LNCAP (cell line): ENCODE results near the gene ZNF358.

Source experiments
- TF ChIP-seq, protein P1 (sequence below): fragments of 450-650 bp; IDR thresholded peaks from 2 replicates; pipeline ENCODE4 v1.5.1; 2017; ENCODE audit warnings: mild to moderate bottlenecking

ZNF358 gene

DNA sequence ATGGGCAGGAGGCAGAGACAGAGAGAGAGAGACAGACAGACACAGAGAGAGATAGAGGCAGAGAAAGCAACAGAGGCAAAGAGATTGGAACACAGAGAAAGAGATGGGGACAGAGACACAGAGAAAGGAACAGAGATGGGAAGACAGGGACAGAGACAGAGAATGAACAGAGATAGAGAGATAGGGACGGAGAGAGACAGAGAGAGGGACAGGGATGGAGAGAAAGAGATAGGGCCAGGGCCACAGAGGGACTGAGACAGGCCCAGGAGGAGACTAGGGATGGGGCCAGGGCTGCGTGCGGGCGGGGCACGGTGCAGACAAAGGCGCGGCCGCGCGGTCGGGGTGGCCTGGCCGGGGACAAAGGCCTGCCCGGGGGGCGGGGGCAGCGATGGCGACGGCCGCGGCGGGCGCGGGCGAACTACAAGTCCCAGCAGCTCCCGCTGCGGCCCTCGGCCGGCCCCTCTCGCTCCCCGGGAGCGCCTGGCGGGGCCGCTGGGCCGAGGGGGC, at the start of gene ZNF358:
ZNF358 (plus strand) TSS at position 459 of the 507 bp plus-strand sequence. CDS start 3,140 bp downstream, outside the sequence.
- TF ChIP-seq, protein P1, sequence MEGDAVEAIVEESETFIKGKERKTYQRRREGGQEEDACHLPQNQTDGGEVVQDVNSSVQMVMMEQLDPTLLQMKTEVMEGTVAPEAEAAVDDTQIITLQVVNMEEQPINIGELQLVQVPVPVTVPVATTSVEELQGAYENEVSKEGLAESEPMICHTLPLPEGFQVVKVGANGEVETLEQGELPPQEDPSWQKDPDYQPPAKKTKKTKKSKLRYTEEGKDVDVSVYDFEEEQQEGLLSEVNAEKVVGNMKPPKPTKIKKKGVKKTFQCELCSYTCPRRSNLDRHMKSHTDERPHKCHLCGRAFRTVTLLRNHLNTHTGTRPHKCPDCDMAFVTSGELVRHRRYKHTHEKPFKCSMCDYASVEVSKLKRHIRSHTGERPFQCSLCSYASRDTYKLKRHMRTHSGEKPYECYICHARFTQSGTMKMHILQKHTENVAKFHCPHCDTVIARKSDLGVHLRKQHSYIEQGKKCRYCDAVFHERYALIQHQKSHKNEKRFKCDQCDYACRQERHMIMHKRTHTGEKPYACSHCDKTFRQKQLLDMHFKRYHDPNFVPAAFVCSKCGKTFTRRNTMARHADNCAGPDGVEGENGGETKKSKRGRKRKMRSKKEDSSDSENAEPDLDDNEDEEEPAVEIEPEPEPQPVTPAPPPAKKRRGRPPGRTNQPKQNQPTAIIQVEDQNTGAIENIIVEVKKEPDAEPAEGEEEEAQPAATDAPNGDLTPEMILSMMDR = no peak

DNA sequence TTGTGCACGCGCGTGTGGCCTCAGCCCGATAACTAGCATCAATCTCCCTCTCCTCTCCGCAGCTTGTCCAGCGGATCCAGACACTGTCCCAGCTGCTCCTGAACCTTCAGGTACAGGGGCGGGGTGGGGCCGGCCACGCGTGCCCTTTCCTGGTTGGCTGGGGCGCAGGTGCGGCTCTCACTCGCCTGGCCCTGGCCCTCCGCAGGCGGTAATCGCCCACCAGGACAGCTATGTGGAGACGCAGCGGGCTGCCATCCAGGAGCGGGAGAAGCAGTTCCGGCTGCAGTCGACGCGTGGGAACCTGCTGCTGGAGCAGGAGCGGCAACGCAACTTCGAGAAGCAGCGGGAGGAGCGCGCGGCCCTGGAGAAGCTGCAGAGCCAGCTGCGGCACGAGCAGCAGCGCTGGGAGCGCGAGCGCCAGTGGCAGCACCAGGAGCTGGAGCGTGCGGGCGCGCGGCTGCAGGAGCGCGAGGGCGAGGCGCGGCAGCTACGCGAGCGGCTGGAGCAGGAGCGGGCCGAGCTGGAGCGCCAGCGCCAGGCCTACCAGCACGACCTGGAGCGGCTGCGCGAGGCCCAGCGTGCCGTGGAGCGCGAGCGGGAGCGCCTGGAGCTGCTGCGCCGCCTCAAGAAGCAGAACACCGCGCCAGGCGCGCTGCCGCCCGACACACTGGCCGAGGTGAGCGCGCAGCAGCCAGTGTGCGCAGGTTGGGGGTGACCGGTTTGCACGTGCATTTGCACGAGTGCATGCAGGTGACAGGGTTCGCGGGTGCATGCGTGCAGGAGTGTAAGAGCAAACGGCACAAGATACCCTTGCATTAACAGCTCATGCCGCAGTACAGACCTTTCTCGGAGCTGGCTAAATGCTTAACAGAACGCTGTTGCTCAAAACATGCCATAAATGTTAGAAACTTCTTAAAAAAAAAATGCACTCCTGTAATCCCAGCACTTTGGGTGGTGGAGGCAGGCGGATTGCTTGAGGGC, 48.6 kb upstream of the ZNF358 start:
- TF ChIP-seq, protein P1 = no peak

DNA sequence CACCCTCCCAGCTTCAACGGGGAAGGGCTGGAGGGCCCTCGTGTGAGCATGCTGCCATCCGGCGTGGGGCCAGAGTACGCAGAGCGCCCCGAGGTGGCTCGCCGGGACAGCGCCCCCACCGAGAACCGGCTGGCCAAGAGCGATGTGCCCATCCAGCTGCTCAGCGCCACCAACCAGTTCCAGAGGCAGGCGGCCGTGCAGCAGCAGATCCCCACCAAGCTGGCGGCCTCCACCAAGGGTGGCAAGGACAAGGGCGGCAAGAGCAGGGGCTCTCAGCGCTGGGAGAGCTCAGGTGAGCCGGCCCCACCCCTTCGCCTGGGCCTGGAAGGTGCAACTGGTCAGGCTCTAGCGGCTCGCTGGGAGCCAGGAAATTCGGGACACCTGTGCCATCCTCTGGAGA, 47.1 kb upstream of the ZNF358 start:
- TF ChIP-seq, protein P1 = no peak

DNA sequence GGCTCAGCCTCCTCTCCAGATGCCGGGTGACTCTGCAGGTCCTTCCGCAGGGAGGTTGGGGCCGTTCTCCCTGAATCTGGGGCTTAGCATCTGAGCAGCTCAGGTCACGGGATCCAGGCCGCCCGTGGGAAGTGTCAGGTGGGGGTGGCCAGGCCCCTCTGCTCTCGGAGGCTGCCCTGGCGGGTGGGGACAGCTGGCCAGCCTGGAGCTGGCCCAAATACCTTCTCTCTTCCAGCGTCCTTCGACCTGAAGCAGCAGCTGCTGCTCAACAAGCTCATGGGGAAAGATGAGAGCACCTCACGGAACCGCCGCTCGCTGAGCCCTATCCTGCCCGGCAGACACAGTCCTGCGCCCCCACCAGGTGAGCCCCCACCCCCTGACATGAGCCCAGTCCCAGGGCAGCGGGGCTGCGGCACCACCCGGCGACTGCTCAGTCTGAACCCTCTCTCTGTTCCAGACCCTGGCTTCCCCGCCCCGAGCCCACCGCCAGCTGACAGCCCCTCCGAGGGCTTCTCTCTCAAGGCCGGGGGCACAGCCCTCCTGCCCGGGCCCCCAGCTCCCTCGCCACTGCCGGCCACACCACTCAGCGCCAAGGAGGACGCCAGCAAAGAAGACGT, 46.1 kb upstream of the ZNF358 start:
- TF ChIP-seq, protein P1 = no peak

DNA sequence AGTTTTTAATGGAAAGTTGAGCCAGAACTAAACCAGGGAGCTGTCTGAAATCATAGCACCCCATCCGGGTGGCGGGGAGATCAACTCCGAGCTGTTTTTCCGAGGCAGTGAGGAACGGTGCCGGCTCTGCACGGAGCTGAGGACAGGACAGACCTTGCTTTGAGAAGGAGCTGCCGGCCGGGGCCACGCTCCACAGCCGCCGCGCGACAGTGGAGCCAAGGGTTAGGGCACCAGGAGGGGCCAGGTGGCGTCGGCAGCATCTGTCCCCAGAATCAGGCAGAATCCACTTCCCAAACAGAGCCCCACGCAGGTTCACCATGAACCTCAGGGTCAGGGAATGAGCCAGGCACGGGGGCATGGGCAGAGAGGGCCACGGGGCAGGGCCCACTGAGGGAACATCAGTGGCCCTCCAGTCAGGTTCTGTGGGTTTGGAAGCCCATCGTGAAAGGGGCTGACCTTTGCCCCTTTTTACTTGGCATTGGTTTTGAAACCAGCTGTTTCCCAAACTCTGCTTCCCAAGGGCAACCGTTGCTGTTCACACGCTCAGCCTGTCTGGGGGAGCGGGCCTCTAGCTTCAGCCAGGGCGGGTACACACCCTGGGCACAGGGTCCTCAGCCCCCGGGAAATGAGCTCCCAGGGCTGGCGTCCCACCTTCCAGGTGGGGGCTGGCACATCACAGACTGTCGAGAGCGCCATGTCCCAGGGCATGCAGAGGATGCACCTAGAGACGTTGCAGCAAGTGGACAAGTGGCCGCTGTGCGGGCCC, 45.2 kb upstream of the ZNF358 start:
- TF ChIP-seq, protein P1 = no peak

DNA sequence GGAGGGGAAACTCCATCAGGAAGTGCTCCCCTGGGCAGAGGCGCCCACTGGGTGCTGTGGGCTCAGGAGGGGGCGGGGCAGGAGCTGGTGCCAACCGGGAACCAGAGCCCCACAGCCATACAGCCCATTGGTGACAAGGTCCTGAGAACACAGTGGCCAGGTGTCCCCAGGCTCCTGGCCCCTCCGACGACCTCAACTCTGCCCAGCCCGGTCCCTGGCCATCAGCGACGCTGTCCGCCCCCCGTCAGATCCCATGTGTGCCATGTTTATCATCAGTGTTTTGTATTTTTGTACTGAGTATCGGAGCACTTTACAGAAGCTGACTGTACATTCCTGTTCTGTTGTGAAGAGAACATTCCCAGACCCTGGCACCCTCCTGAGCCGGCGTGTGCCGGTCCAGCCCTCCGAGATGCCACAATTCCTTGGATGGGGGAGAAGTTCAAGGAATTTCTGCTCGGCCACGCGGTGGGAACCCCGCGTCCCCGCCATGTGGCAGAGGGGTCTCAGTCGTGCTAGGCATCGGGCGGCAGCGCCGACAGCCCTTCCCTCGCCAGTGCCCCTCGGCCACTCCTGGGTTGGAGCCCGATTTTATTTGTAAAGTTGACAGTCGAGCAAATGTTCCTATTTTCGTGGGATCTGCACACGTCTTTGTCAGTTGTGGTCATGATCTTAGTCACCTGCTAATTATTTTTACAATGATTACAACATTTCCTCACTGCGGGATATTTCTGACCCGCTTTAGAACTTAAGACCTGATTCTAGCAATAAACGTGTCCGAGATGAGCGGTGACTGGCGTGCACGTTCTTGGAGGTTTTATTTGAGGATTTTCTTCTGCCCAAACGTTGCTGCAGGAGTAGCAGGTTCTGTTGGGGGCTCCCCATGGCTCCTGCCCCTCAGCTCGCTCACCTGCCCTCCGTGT, 43.9 kb upstream of the ZNF358 start:
- TF ChIP-seq, protein P1 = no peak
